ENCODE data around the gene ONECUT3.

DNA sequence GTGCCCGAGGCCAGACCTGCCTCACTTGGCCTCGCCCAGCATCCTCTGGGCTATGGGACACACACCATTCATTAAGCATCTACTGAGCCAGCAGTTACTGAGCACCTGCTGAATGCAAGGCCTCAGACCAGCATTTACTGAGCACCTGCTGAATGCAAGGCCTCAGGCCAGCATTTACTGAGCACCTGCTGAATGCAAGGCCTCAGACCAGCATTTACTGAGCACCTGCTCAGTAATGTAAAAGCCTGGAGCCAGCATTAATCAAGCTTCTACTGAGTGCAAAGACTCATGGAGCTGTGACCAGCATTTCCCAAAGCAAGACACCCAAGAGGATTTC lies 55.1 kb downstream of the ONECUT3 start:
- no peak for TF ChIP-seq EZH2phosphoT487 (IDR thresholded peaks at IDR 0.05; ENCODE audit: borderline replicate concordance, low read depth, low read length)
- TF ChIP-seq, protein P1, sequence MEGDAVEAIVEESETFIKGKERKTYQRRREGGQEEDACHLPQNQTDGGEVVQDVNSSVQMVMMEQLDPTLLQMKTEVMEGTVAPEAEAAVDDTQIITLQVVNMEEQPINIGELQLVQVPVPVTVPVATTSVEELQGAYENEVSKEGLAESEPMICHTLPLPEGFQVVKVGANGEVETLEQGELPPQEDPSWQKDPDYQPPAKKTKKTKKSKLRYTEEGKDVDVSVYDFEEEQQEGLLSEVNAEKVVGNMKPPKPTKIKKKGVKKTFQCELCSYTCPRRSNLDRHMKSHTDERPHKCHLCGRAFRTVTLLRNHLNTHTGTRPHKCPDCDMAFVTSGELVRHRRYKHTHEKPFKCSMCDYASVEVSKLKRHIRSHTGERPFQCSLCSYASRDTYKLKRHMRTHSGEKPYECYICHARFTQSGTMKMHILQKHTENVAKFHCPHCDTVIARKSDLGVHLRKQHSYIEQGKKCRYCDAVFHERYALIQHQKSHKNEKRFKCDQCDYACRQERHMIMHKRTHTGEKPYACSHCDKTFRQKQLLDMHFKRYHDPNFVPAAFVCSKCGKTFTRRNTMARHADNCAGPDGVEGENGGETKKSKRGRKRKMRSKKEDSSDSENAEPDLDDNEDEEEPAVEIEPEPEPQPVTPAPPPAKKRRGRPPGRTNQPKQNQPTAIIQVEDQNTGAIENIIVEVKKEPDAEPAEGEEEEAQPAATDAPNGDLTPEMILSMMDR (conservative IDR thresholded peaks at IDR 0.05; ENCODE audit: low read length): no peak

Data from OCI-LY7 (cell line).